ENCODE data around the gene SP2.

GRCh38 chr17:47918006-47918405 is 22.0 kb downstream of the SP2 start:
- TF ChIP-seq CTCF (conservative IDR thresholded peaks at IDR 0.05; ENCODE audit: low read depth, low read length) (no peak), EZH2 (IDR thresholded peaks at IDR 0.05; ENCODE audit: low read length, unreplicated experiment) (no peak)
